Right lobe of liver (tissue), 6 donors: ENCODE data around the gene FAM219A. TPM values are rescaled to one million over a fixed set of nuclear protein-coding genes. Genes with fewer than 3 reads are reported as not detected.
A peak's percentile ranks its signal among the peaks of the same experiment; 100 is the strongest.

Source experiments
- ATAC-seq, 4 donors: fragments of 200-7000 bp; cut with Tn5 transposase; one replicate each; pipeline ENCODE4 v1.9.1; 2020; ENCODE audit warnings: mild to moderate bottlenecking in 4 of 4, moderate library complexity in 4 of 4
- DNase-seq, 3 donors: peaks; one replicate each; pipeline ENCODE4 v3.0.0-alpha.2; 2020
- H3K27ac ChIP-seq, 3 donors: fragments of 200-600 bp; one replicate each; pipeline ENCODE4 v1.8.0; 2022
- H3K27me3 ChIP-seq, 2 donors: fragments of 200-600 bp; one replicate each; pipeline ENCODE4 v1.8.0; 2022
- H3K36me3 ChIP-seq, 4 donors: fragments of 200-600 bp; sonication (generic) in 1 of 4; one replicate each; pipeline versions ENCODE4 v1.5.1 to v1.8.0; 2017 to 2022; ENCODE audit warnings: control low read depth in 1 of 4
- H3K4me1 ChIP-seq, 4 donors: fragments of 200-600 bp; sonication (generic) in 1 of 4; one replicate each; pipeline versions ENCODE4 v1.5.1 to v1.8.0; 2017 to 2022; ENCODE audit warnings: control low read depth in 1 of 4
- H3K4me3 ChIP-seq, 3 donors: fragments of 200-600 bp; one replicate each; pipeline ENCODE4 v1.8.0; 2022
- H3K9me3 ChIP-seq, 4 donors: fragments of 200-600 bp; sonication (generic) in 1 of 4; one replicate each; pipeline versions ENCODE4 v1.5.1 to v1.8.0; 2017 to 2022; ENCODE audit warnings: control low read depth in 1 of 4
- POLR2A ChIP-seq: fragments of 450-650 bp; IDR thresholded peaks from one replicate; pipeline ENCODE4 v1.6.1; 2017; ENCODE audit warnings: antibody characterized with exemption, mild to moderate bottlenecking
- WGBS: methylation state at CpG from one replicate; pipeline ENCODE4 v1.1.6; 2018; ENCODE audit warnings: low coverage, low lambda C conversion rate; ENCODE audit not compliant: insufficient coverage; ENCODE audit errors: missing lambda C conversion rate; 5-methylcytosine and 5-hydroxymethylcytosine counted together
- intact Hi-C, 2 donors: fragments of 100-400 bp; cut with DNase I; formaldehyde crosslinking; loops; one replicate each; pipeline versions ENCODE4 v1.11.2 to v1.14.1; 2022
- total RNA-seq, 6 experiments: library from RNA; depleted of rRNA in 2 of 6; stranded (reverse); fragments of >200 nt in 2 of 6; fragmentation: NEBNext Ultra II Directional in 3 of 6; extraction: Animal tissue kit (Norgen Biotek cat#: 25700) in 3 of 6; gene quantifications; one replicate each; pipeline versions ENCODE4 v1.1.0 to v1.2.4, GENCODE V29; 2016 to 2023
- TF ChIP-seq, protein P1 (sequence below), 4 donors: fragments of 200-600 bp in 3 of 4; fragments of 450-650 bp in 1 of 4; IDR thresholded peaks; one replicate each; pipeline versions ENCODE4 v1.5.1 to v1.8.0; 2016 to 2022; ENCODE audit warnings: antibody characterized with exemption in 4 of 4, mild to moderate bottlenecking in 2 of 4
- donor health status: DM: no; HTN: yes; CAD: no.
- donor health status: DM: no; HTN: no; CAD: no.
- donor health status: DM: no; HTN: no; CAD: no.
- donor health status: DM: no; HTN: yes; CAD: no.
- donor health status: DM: no; HTN: yes; CAD: no.

Gene FAM219A
- total RNA-seq, 6 experiments from 2014 or later = 4.1 to 10.7 (median 5.3) TPM

DNA sequence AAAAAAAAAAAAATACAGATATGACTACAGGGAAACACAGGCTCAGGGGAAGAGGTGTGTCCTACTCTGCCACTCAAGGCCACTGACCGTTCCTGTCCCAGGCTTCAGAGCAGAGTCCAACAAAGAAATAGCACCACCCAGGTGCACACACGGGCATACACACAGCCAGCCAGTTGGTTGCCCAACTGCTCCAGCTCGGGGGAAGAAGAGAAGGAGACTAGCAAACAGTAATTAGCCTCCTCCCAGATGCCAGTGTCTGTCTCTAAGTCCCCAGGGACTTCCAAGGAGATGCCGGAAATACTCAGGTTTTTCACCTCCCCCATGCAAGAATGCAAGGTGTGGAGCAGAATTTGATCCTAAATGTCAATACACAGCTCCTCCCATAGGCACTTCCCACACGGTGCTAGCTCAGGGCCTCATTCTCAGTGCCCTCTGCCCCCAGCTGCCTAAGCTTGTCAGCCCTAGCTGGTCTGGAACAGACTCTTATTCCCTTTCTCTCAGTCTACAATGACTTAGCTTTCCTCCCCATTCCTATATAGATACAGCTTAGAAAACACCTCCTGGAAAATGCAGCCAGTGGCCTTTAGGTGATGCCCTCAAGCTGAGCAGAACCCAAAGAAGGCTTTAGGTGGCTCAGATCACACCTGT, 83.3 kb downstream of the FAM219A start:
- Histone ChIP-seq H3K4me3 (peak overlapping the region; percentile 80 to 83 (median 80)), H3K9me3 (no peaks in the 10 kb centered on the region), H3K27me3 (no peaks in the 10 kb centered on the region), H3K27ac (peak overlapping the region in 2 of 3 donors; percentile 60 to 69), H3K36me3 (peaks cover 0 to 20% (median 8%) of the 10 kb centered on the region in 4 donors), H3K4me1 (peaks cover 0 to 39% (median 8%) of the 10 kb centered on the region in 4 donors)
- peak; percentile 51 to 64 (median 56) for ATAC-seq
- 11% methylated on average over 2 of the region's 5 CpGs for WGBS
- peak; percentile 68 for TF ChIP-seq POLR2A
- TF ChIP-seq, protein P1, sequence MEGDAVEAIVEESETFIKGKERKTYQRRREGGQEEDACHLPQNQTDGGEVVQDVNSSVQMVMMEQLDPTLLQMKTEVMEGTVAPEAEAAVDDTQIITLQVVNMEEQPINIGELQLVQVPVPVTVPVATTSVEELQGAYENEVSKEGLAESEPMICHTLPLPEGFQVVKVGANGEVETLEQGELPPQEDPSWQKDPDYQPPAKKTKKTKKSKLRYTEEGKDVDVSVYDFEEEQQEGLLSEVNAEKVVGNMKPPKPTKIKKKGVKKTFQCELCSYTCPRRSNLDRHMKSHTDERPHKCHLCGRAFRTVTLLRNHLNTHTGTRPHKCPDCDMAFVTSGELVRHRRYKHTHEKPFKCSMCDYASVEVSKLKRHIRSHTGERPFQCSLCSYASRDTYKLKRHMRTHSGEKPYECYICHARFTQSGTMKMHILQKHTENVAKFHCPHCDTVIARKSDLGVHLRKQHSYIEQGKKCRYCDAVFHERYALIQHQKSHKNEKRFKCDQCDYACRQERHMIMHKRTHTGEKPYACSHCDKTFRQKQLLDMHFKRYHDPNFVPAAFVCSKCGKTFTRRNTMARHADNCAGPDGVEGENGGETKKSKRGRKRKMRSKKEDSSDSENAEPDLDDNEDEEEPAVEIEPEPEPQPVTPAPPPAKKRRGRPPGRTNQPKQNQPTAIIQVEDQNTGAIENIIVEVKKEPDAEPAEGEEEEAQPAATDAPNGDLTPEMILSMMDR (IDR thresholded peaks at IDR 0.05) = peak in 3 of 4 donors; percentile 4 to 10 (median 6)
- intact Hi-C loops = loop anchor here (5.0 kb wide), 2 partner anchors 38 to 43 kb away; no protein-coding TSS in a partner anchor
- peak; percentile 76 to 89 (median 87) for DNase-seq

DNA sequence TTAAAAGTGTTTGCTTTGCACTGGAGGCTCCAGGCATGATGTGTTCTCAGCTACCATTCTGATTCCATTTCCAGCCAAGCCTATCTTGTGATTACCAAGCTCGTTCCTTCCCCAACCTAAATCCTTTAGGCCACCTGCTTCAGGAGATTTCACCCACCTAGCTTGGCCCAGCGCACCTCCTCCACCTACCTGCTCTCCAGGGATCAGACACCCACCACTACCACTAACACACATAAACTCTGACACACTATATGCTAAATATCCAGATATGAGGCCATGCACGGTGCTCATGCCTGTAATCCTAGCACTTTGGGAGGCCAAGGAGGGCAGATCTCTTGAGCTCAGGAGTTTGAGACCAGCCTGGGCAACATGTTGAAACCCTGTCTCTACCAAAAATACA, 84.0 kb downstream of the FAM219A start:
- no peak for DNase-seq
- intact Hi-C loops = loop anchor here in 1 of 2 donors (5.0 kb wide), 1 partner anchor 37 kb away; no protein-coding TSS in a partner anchor
- ATAC-seq = no peak
- Histone ChIP-seq H3K27me3 (no peaks in the 10 kb centered on the region), H3K36me3 (peaks cover 0 to 20% (median 8%) of the 10 kb centered on the region in 4 donors), H3K4me1 (peaks cover 0 to 45% (median 8%) of the 10 kb centered on the region in 4 donors), H3K4me3 (peak overlapping the region in 1 of 3 donors; percentile 83), H3K27ac (peak overlapping the region in 2 of 3 donors; percentile 59 to 60), H3K9me3 (no peaks in the 10 kb centered on the region)
- WGBS = 40% methylated on average over 3 of the region's 3 CpGs
- TF ChIP-seq, protein P1 (IDR thresholded peaks at IDR 0.05) = no peak
- TF ChIP-seq POLR2A = no peak

DNA sequence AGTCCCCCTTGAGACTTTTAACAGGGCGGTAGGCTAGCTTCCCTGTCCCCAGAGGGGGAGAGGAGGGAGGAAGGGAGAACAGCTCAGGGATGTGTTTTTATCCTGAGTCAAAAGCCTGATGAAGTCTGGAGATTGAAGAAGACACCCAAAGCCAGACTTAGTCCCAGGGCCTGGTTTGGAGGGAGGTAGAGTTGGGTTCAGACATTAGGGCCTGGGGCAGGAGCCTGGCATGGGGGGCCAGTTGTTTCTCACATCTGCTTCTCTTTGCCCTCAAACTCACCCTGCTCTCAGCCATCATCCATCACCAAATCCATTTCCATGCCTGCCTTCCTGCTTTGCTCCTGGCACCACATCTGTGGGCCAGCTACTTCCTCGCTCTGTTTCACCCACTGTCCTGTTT, 84.6 kb downstream of the FAM219A start:
- WGBS = 71% methylated on average over 1 of the region's 2 CpGs
- Histone ChIP-seq H3K9me3 (no peaks in the 10 kb centered on the region), H3K4me1 (peaks cover 0 to 41% (median 8%) of the 10 kb centered on the region in 4 donors), H3K4me3 (no peak overlapping the region), H3K36me3 (peaks cover 0 to 24% (median 8%) of the 10 kb centered on the region in 4 donors), H3K27ac (peak overlapping the region in 2 of 3 donors; percentile 59 to 60), H3K27me3 (no peaks in the 10 kb centered on the region)
- TF ChIP-seq, protein P1 (IDR thresholded peaks at IDR 0.05) = no peak
- no peak for TF ChIP-seq POLR2A
- DNase-seq = no peak
- no peak for ATAC-seq
- intact Hi-C loops = loop anchor here in 1 of 2 donors (5.0 kb wide), 1 partner anchor 36 kb away; no protein-coding TSS in a partner anchor

GRCh38 chr9:34372467-34373011, 85.8 kb downstream of the FAM219A start:
- Histone ChIP-seq H3K4me3 (no peak overlapping the region), H3K9me3 (no peaks in the 10 kb centered on the region), H3K27me3 (no peaks in the 10 kb centered on the region), H3K27ac (no peak overlapping the region), H3K4me1 (peaks cover 0 to 41% (median 8%) of the 10 kb centered on the region in 4 donors), H3K36me3 (peaks cover 0 to 24% (median 8%) of the 10 kb centered on the region in 4 donors)
- no peak for DNase-seq
- no peak for ATAC-seq
- intact Hi-C loops = loop anchor here in 1 of 2 donors (5.0 kb wide), 1 partner anchor 35 kb away; no protein-coding TSS in a partner anchor
- 82% methylated on average over 21 of the region's 41 CpGs for WGBS
- TF ChIP-seq, protein P1 (IDR thresholded peaks at IDR 0.05) = no peak
- TF ChIP-seq POLR2A = no peak
